Activated CD4-positive, alpha-beta T cell treated with anti-CD3 and anti-CD28 coated beads, Interleukin-2, Interleukin-6, amounts not matched to agents 100 ng/mL and 50 ng/mL, durations not matched to agents 16 hours and 8 hours (primary cell): Measurements from ENCODE around the gene DR1.

Source experiments
- DNase-seq: peaks from one replicate; pipeline ENCODE4 v3.0.0-alpha.2; 2020

The DR1 gene

GRCh38 chr1:93345633-93346420, at the start of gene DR1:
Gene DR1 (plus strand): TSS chr1:93345907. CDS start chr1:93346646, 739 bp downstream.
- DNase-seq: peak; percentile 96

- DNase-seq: no peak
Observed at GRCh38 chr1:93296555-93297154, 49.1 kb upstream of the DR1 start.

- no peak for DNase-seq
Observed at GRCh38 chr1:93301131-93301530, 44.6 kb upstream of the DR1 start.

- DNase-seq: no peak
Observed at GRCh38 chr1:93302078-93302477, 43.6 kb upstream of the DR1 start.

- peak; percentile 70 for DNase-seq
Observed at GRCh38 chr1:93304716-93305138, 41.0 kb upstream of the DR1 start.

- no peak for DNase-seq
Observed at GRCh38 chr1:93306920-93307319, 38.8 kb upstream of the DR1 start.

GRCh38 chr1:93313026-93313425, 32.7 kb upstream of the DR1 start:
- DNase-seq: no peak

- DNase-seq: no peak
Observed at GRCh38 chr1:93317207-93317606, 28.5 kb upstream of the DR1 start.

- DNase-seq: no peak
Observed at GRCh38 chr1:93317943-93318342, 27.8 kb upstream of the DR1 start.

GRCh38 chr1:93321720-93322119, 24.0 kb upstream of the DR1 start:
- no peak for DNase-seq

GRCh38 chr1:93322349-93322748, 23.4 kb upstream of the DR1 start:
- no peak for DNase-seq

- DNase-seq: no peak
Observed at GRCh38 chr1:93323185-93323820, 22.4 kb upstream of the DR1 start.

GRCh38 chr1:93324486-93325464, 20.9 kb upstream of the DR1 start:
- DNase-seq: no peak

- DNase-seq: no peak
Observed at GRCh38 chr1:93328809-93329760, 16.6 kb upstream of the DR1 start.

GRCh38 chr1:93330196-93330595, 15.5 kb upstream of the DR1 start:
- DNase-seq: no peak

GRCh38 chr1:93330617-93331016, 15.1 kb upstream of the DR1 start:
- no peak for DNase-seq

- DNase-seq: no peak
Observed at GRCh38 chr1:93331412-93331811, 14.3 kb upstream of the DR1 start.

GRCh38 chr1:93332368-93332767, 13.3 kb upstream of the DR1 start:
- DNase-seq: no peak

- DNase-seq: no peak
Observed at GRCh38 chr1:93338387-93339146, 7.1 kb upstream of the DR1 start.

GRCh38 chr1:93339171-93339697, 6.5 kb upstream of the DR1 start:
- DNase-seq: no peak

- DNase-seq: no peak
Observed at GRCh38 chr1:93340090-93340489, 5.6 kb upstream of the DR1 start.
